AG09319 (cell line): Measurements from ENCODE around the gene PLPP7.
"Not testable (repeated sequence)": the region's sequence is repeated elsewhere in the genome, so short reads cannot be mapped to it uniquely, and the experiment has no call there.

Experiments
- DNase-seq: peaks from one replicate; pipeline ENCODE4 v3.0.0-alpha.2; 2010; ENCODE audit warnings: low read depth; ENCODE audit errors: extremely low read depth
- TF ChIP-seq, protein P1 (sequence below): IDR thresholded peaks from 2 replicates; pipeline ENCODE4 v1.5.1; 2011; ENCODE audit warnings: low read depth, mild to moderate bottlenecking, inconsistent platforms, low read length, moderate library complexity

PLPP7 gene

DNA sequence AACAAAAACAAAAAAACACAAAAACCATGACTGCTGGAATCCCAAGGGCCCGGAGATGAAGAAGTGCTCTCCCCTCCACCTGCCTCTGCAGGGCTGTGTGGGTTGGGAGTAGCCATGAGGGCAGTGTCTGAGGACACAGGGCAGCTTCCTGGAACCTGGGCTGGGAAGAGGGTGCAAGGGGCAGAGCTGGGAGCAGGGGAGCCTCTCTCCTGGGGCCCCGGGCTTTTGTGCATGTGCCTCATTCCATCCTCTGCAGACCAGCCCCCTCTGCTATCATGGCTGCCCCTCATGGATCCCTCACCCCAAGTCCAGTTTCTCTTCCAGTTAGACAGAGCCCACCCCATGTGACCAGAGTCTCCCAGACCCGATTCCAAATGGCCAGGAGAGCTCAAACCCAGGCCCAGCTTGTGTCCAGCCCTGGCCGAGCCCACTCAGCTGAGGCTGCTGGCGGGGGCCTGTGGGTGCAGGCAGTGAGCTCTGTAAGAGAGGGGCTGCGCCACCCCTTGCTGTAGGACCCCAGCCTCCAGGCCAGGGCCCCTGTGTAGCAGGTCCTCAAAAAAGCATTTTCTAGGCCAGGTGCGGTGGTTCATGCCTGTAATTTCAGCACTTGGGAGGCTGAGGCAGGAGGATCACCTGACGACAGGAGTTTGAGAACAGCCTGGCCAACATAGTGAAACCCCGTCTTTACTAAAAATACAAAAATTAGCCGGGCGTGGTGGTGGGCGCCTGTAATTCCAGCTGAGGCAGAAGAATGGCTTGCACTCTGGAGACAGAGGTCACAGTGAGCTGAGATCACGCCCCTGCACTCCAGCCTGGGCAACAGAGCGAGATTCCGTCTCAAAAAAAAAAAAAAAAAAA lies 44.5 kb downstream of the PLPP7 start:
- TF ChIP-seq, protein P1, sequence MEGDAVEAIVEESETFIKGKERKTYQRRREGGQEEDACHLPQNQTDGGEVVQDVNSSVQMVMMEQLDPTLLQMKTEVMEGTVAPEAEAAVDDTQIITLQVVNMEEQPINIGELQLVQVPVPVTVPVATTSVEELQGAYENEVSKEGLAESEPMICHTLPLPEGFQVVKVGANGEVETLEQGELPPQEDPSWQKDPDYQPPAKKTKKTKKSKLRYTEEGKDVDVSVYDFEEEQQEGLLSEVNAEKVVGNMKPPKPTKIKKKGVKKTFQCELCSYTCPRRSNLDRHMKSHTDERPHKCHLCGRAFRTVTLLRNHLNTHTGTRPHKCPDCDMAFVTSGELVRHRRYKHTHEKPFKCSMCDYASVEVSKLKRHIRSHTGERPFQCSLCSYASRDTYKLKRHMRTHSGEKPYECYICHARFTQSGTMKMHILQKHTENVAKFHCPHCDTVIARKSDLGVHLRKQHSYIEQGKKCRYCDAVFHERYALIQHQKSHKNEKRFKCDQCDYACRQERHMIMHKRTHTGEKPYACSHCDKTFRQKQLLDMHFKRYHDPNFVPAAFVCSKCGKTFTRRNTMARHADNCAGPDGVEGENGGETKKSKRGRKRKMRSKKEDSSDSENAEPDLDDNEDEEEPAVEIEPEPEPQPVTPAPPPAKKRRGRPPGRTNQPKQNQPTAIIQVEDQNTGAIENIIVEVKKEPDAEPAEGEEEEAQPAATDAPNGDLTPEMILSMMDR, result no peak
- DNase-seq, result no peak

DNA sequence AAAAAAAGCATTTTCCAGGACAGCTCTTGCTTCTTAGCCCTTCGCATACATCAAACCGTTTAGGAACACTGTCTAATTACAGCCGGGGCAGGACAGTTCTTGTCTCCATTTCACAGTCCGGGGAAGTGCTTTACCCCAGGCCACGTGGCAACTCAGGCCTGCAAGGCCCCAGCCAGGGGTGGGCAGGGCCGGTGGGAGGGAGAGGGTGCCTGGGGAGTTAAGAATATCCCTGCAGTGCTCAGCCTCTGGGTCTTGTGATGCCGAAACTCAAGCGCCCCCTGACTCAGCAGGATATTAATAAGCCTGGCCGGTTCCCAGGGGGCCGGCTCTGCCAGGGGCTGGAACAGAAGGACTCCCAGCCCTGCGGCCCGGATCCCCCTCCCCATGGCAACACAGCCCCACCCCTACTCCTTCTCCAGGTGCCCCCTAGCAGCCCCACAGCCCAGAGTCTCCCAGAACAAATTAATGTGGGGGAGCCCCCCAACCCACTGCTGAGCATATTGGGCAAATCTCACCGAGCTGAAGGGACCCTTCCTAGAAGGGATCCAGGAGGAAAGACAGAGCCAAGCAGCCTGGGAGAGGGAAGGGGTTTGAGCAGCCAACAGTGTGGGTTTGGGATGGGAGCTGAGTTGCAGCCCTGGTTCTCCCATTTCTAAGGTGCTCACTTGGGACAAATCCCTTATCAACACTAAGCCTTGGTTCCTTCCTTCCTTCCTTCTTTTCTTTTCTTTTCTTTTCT lies 45.3 kb downstream of the PLPP7 start:
- no peak for DNase-seq
- TF ChIP-seq, protein P1, result no peak

GRCh38 chr9:131335368-131335755 lies 45.8 kb downstream of the PLPP7 start:
- TF ChIP-seq, protein P1, result no peak
- DNase-seq, result no peak

DNA sequence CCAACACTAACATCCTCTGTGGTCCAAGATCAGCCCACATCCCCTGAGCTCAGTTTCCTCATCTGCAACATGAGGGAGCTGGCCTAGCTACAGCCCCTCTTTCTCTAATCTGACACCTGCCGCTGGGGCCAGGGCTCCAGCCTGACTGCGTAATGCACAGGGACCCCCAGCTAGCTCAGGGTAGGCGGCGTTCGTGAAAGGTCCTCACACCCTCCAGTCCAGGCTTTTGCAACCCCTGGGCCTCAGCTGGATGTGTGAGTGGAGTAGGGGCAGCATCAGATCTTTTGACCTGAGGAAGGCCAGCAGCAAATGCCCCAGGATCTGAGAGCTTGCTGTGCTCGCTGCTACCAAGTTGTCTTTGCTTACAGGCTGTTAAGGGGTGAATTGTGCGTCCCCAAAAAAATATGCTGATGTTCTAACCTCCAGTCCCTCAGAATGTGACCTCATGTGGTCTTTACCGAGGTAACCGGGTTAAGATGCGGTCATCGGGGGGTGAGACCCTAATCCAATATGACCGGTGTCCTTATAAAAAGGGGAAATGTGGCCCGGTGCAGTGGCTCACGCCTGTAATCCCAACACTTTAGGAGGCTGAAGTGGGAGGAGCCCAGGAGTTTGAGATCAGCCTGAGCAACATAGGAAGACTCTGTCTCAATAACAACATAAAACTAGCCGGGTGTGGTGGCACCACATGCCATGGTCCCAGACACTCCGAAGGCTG lies 47.8 kb downstream of the PLPP7 start:
- no peak for DNase-seq
- TF ChIP-seq, protein P1, result no peak

DNA sequence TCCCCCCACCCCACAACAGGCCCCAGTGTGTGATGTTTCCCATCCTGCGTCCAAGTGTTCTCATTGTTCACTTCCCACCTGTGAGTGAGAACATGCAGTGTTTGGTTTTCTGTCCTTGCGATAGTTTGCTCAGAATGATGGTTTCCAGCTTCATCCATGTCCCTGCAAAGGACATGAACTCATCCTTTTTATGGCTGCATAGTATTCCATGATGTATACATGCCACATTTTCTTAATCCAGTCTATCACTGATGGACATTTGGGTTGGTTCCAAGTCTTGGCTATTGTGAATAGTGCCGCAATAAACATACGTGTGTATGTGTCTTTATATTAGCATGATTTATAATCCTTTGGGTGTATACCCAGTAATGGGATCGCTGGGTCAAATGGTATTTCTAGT lies 49.7 kb downstream of the PLPP7 start:
- not testable (repeated sequence) for DNase-seq

DNA sequence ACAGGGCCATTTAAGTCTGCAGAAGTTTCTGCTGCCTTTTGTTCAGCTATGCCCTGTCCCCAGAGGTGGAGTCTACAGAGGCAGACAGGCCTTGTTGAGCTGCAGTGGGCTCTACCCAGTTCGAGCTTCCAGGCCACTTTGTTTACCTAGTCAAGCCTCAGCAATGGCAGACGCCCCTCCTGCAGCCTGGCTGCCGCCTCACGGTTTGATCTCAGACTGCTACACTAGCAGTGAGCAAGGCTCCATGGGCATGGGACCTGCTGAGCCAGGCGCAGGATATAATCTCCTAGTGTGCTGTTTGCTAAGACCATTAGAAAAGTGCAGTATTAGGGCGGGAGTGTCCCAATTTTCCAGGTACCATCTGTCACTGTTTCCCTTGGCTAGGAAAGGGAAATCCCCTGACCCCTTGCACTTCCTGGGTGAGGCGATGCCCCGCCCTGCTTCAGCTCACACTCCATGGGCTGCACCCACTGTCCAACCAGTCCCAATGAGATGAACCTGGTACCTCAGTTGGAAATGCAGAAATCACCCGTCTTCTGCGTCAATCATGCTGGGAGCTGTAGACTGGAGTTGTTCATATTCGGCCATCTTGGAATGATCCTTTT lies 55.5 kb downstream of the PLPP7 start:
- not testable (repeated sequence) for DNase-seq

DNA sequence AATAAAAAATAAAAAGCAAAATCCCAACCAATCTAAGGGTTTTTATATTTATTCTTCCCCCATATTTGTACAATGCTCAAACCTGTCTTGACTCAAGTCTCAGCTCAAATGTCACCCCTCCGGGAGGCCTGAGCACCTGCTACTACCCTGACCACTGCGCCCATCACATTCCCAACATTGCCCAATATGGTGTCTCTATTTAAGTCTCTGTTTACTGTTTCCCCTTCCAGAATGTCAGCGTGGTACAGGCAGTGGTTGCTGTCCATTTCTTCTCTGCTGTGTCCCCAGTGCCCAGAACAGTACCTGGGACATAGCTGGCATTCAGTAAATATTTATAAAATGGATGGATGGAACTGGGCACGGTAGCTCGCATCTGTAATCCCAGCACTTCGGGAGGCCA lies 57.0 kb downstream of the PLPP7 start:
- no peak for DNase-seq
- TF ChIP-seq, protein P1, result no peak
